DOHH2 (cell line): ENCODE data around the gene HCAR2.
"Not testable (repeated sequence)": the region's sequence is repeated elsewhere in the genome, so short reads cannot be mapped to it uniquely, and the experiment has no call there.

ENCODE experiments used
- H3F3A ChIP-seq: fragments of 200-600 bp; sonication (generic), shearing (Covaris generic); 2 replicates; pipeline ENCODE4 v1.6.0; 2016; ENCODE audit warnings: antibody characterized with exemption, mild to moderate bottlenecking; ENCODE audit not compliant: control insufficient read depth, insufficient read depth
- H3K27ac ChIP-seq: fragments of 200-600 bp; sonication (generic); 2 replicates; pipeline ENCODE4 v1.5.1; 2014; ENCODE audit warnings: low read depth, mild to moderate bottlenecking, low read length, moderate library complexity
- H3K27me3 ChIP-seq: fragments of 200-600 bp; sonication (generic); 2 replicates; pipeline ENCODE4 v1.6.1; 2014; ENCODE audit warnings: mild to moderate bottlenecking, low read length, mixed read lengths; ENCODE audit not compliant: control insufficient read depth
- H3K36me3 ChIP-seq: fragments of 200-600 bp; sonication (generic); 2 replicates; pipeline ENCODE4 v1.6.1; 2014; ENCODE audit warnings: mild to moderate bottlenecking, low read length, moderate library complexity, mixed read lengths; ENCODE audit not compliant: control insufficient read depth
- H3K4me1 ChIP-seq: fragments of 200-600 bp; sonication (generic); 2 replicates; pipeline ENCODE4 v1.6.1; 2014; ENCODE audit warnings: mild to moderate bottlenecking, low read length, mixed read lengths; ENCODE audit not compliant: control insufficient read depth
- H3K4me2 ChIP-seq: fragments of 200-600 bp; sonication (generic); 2 replicates; pipeline ENCODE4 v1.6.0; 2014; ENCODE audit warnings: mild to moderate bottlenecking, low read length, moderate library complexity
- H3K4me3 ChIP-seq: fragments of 200-600 bp; sonication (generic); 2 replicates; pipeline ENCODE4 v1.5.1; 2014; ENCODE audit warnings: mild to moderate bottlenecking, low read length, mixed read lengths
- H3K79me2 ChIP-seq: fragments of 200-600 bp; sonication (generic); 2 replicates; pipeline ENCODE4 v1.6.1; 2014; ENCODE audit warnings: mild to moderate bottlenecking, low read length, mixed read lengths; ENCODE audit not compliant: control insufficient read depth
- H3K9me2 ChIP-seq: fragments of 200-600 bp; sonication (generic); replicated peaks from 2 replicates; pipeline ENCODE4 v1.6.1; 2014; ENCODE audit warnings: mild to moderate bottlenecking, low read length, mixed read lengths; ENCODE audit not compliant: control insufficient read depth
- H3K9me3 ChIP-seq: fragments of 200-600 bp; sonication (generic); 2 replicates; pipeline ENCODE4 v1.6.1; 2014; ENCODE audit warnings: antibody characterized with exemption, low read length, mixed read lengths; ENCODE audit not compliant: control insufficient read depth, insufficient read depth
- H4K20me1 ChIP-seq: fragments of 200-600 bp; sonication (generic); 2 replicates; pipeline ENCODE4 v1.6.0; 2014; ENCODE audit warnings: low read depth, mild to moderate bottlenecking, antibody characterized with exemption, low read length, moderate library complexity; ENCODE audit not compliant: control insufficient read depth, insufficient read depth
- EZH2phosphoT487 ChIP-seq: fragments of 200-600 bp; sonication (generic); IDR thresholded peaks from 2 replicates; pipeline ENCODE4 v1.6.1; 2017; ENCODE audit warnings: borderline replicate concordance, mild to moderate bottlenecking, antibody characterized with exemption, low read length, moderate library complexity, mixed read lengths
- TF ChIP-seq, protein P1 (sequence below): fragments of 200-600 bp; sonication (generic); IDR thresholded peaks from one replicate; pipeline ENCODE4 v1.5.1; 2014; ENCODE audit warnings: antibody characterized with exemption, mild to moderate bottlenecking, low read depth, low read length; ENCODE audit not compliant: poor library complexity, severe bottlenecking

The HCAR2 gene

DNA sequence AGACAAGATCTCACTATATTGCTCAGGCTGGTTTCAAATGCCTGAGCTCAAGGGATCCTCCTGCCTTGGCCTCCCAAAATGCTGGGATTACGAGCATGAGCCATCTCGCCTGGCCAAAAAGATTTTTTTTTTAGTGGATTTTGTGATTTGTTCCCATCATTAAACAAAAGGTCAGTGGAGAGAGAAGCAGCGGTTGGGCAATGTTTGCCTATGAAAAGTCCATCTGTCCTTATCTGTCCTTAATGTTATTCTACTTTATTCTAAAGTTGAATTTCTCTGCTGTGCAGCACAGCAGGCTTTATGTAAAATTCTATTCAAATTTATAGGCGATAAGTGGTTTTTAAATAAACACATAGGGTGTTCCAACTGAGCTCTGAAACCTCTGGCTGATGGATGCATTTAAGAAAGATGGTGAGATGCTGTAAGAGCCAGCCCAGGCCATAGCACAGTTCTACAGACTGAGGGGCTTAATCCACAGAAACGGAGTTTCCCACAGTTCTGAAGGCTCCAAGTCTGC, 18.8 kb downstream of the HCAR2 start:
- Histone ChIP-seq H3K9me2 (no peaks in the 10 kb centered on the region), H3K36me3 (no peaks in the 10 kb centered on the region), H3K4me1 (no peaks in the 10 kb centered on the region), H3K9me3 (no peaks in the 10 kb centered on the region), H3K4me2 (no peak overlapping the region), H4K20me1 (no peaks in the 10 kb centered on the region), H3K79me2 (no peaks in the 10 kb centered on the region), H3K27me3 (no peaks in the 10 kb centered on the region), H3F3A (no peaks in the 10 kb centered on the region), H3K27ac (no peak overlapping the region), H3K4me3 (no peak overlapping the region)
- TF ChIP-seq, protein P1, sequence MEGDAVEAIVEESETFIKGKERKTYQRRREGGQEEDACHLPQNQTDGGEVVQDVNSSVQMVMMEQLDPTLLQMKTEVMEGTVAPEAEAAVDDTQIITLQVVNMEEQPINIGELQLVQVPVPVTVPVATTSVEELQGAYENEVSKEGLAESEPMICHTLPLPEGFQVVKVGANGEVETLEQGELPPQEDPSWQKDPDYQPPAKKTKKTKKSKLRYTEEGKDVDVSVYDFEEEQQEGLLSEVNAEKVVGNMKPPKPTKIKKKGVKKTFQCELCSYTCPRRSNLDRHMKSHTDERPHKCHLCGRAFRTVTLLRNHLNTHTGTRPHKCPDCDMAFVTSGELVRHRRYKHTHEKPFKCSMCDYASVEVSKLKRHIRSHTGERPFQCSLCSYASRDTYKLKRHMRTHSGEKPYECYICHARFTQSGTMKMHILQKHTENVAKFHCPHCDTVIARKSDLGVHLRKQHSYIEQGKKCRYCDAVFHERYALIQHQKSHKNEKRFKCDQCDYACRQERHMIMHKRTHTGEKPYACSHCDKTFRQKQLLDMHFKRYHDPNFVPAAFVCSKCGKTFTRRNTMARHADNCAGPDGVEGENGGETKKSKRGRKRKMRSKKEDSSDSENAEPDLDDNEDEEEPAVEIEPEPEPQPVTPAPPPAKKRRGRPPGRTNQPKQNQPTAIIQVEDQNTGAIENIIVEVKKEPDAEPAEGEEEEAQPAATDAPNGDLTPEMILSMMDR: no peak
- TF ChIP-seq EZH2phosphoT487: no peak

DNA sequence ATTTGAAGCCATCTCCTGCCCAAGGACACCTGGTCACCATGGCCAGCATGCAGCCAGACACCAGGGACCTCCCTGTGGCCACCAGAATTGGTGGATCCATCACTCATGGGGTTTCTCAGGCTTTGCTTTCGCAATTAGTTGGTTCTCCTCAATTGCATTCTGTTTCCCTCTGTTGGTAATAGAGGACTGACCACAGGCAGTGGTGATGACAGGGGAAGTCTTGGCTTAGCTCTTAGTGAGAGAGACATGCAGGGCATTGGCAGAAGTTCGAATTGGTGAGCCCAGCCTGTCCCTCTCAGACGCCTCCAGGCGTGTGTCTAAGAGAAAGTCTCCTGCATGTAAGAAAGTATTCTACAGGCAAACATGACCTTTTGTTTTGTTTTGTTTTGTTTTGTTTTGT, 21.3 kb downstream of the HCAR2 start:
- Histone ChIP-seq H3K4me2 (no peak overlapping the region), H3F3A (no peaks in the 10 kb centered on the region), H3K79me2 (no peaks in the 10 kb centered on the region), H3K4me1 (no peaks in the 10 kb centered on the region), H3K4me3 (no peak overlapping the region), H3K36me3 (no peaks in the 10 kb centered on the region), H3K27ac (no peak overlapping the region), H3K27me3 (no peaks in the 10 kb centered on the region), H3K9me3 (no peaks in the 10 kb centered on the region), H3K9me2 (no peaks in the 10 kb centered on the region), H4K20me1 (no peaks in the 10 kb centered on the region)
- TF ChIP-seq EZH2phosphoT487: no peak
- TF ChIP-seq, protein P1: no peak

DNA sequence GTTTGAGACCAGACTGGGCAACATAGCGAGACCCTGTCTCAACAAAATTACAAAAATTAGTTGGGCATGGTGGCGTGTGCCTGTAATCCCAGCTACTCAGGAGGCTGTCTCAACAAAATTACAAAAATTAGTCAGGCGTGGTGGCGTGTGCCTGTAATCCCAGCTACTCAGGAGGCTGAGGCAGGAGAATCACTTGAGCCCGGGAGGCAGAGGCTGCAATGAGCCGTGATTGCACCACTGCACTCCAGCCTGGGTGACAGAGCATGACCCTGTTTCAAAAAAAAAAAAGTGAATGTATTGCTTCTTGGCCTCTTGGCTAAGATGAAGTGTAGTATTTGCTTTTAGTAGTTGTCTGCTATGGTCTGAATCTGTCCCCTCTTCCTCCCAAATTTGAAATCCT, 22.2 kb downstream of the HCAR2 start:
- not testable (repeated sequence) for H3K4me2 ChIP-seq, H3K36me3 ChIP-seq, H3K27ac ChIP-seq, H4K20me1 ChIP-seq, H3K9me3 ChIP-seq, H3K4me3 ChIP-seq, H3K4me1 ChIP-seq, H3K27me3 ChIP-seq, H3K9me2 ChIP-seq, H3F3A ChIP-seq, H3K79me2 ChIP-seq

DNA sequence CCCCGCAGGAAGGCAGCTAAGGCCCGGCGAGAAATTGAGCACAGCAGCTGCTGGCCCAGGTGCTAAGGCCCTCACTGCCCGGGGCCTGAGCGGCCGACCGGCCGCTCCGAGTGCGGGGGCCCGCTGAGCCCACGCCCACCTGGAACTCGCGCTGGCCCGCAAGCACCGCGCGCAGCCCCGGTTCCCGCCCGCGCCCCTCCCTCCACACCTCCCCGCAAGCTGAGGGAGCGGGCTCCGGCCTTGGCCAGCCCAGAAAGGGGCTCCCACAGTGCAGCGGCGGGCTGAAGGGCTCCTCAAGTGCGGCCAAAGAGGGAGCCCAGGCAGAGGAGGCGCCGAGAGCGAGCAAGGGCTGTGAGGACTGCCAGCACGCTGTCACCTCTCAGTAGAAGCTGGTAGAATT, 26.4 kb downstream of the HCAR2 start:
- not testable (repeated sequence) for H3K79me2 ChIP-seq, H3K27me3 ChIP-seq, H3K36me3 ChIP-seq, H3K27ac ChIP-seq, H3K9me3 ChIP-seq, H3K4me1 ChIP-seq, H3F3A ChIP-seq, H3K4me3 ChIP-seq, H3K9me2 ChIP-seq, H3K4me2 ChIP-seq, H4K20me1 ChIP-seq

DNA sequence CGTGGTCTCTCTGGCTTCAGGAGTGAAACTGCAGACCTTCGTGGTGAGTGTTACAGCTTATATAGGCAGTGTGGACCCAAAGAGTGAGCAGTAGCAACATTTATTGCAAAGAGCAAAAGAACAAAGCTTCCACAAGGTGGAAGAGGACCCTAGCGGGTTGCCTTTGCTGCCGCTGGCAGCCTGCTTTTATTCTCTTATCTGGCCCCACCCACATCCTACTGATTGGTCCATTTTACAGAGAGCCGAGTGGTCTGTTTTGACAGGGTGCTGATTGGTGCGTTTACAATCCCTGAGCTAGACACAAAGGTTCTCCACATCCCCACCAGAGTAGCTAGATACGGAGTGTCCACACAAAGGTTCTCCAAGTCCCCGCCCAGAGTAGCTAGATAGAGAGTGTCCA, 27.1 kb downstream of the HCAR2 start:
- H3K9me3 ChIP-seq, H3K79me2 ChIP-seq: not testable (repeated sequence)

More for the DNA sequence above, 27.1 kb downstream of the HCAR2 start:
- not testable (repeated sequence) for H3K4me2 ChIP-seq, H3K4me3 ChIP-seq, H3K9me2 ChIP-seq, H3K27ac ChIP-seq, H3K4me1 ChIP-seq, H3K36me3 ChIP-seq, H4K20me1 ChIP-seq, H3F3A ChIP-seq, H3K27me3 ChIP-seq
